GM21576 (cell line): Measurements from ENCODE around the gene PIP5K1C.

ENCODE experiments used
- ATAC-seq: cut with Tn5 transposase; IDR thresholded peaks from one replicate; pipeline ENCODE4 v1.9.1; 2021; ENCODE audit warnings: mild to moderate bottlenecking, moderate library complexity; ENCODE audit not compliant: unreplicated experiment

The PIP5K1C gene

GRCh38 chr19:3700242-3701032 lies at the start of gene PIP5K1C:
Gene PIP5K1C, minus strand, starts transcription at chr19:3700468. Its CDS starts 78 bp downstream, at chr19:3700390.
- ATAC-seq, result peak; percentile 83

DNA sequence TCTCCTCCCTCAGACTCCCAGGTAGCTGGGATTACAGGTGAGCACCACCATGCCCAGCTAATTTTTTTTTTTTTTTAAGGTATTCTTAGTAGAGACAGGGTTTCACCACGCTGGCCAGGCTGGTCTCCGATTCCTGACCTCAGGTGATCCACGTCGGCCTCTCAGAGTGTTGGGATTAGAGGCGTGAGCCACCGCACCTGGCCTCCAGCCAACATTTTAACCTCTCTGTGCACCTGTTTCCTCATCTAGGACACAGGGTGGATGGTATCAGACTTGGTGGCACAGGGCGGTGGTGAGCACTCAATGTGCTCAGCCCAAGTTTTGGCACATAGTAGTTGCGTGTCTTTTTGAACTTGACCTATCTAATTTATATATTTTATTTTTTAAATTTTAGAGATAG lies 48.7 kb upstream of the PIP5K1C start:
- ATAC-seq, result no peak

- no peak for ATAC-seq
Measured at GRCh38 chr19:3746371-3747056, 46.2 kb upstream of the PIP5K1C start.

GRCh38 chr19:3745363-3746045 lies 45.2 kb upstream of the PIP5K1C start:
- ATAC-seq, result no peak

GRCh38 chr19:3743486-3743885 lies 43.2 kb upstream of the PIP5K1C start:
- ATAC-seq, result no peak

DNA sequence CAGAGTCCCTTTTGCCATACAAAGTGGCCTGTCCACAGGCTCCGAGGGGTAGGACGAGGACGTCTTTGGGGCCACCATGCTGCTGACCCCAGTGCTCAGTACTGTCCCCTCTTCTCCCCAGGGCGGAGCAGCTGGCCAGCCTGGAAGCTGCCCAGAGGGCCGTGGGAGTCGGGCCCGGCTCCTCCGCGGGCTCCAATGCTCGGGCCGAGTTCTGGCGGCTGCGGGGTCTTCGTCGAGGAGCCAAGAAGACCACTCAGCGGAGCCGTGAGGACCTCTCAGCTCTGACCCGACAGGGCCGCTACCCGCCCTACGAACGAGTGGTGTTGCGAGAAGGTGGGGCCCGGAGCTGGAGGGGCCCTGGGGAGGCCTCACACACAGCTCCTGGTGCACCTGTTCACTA lies 40.2 kb upstream of the PIP5K1C start:
- ATAC-seq, result no peak

DNA sequence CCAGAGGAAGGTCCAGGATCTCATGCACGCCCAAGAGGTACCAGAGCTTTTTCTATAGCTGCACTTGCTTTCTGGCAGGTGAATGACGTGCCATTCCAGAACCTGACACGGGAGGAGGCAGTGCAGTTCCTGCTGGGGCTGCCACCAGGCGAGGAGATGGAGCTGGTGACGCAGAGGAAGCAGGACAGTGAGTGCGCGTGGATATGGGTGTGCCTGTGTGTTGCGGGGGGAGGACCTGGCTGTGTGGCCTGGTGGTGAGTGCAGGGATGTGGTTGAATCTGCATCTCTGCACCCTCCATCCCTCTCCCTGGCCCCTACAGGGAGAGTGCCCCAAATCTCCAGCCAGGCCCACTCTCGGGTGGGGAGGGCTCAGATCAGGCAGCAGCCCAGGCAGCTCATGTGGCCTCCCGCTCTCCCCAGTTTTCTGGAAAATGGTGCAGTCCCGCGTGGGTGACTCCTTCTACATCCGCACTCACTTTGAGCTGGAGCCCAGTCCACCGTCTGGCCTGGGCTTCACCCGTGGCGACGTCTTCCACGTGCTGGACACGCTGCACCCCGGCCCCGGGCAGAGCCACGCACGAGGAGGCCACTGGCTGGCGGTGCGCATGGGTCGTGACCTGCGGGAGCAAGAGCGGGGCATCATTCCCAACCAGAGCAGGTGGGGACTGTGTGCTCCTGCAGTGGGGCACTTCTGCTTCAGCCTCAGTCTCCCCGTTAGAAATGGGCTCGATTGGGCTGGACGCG lies 38.4 kb upstream of the PIP5K1C start:
- ATAC-seq, result no peak

- ATAC-seq, result no peak
Measured at GRCh38 chr19:3737487-3738205, 37.4 kb upstream of the PIP5K1C start.

GRCh38 chr19:3736106-3736724 lies 35.9 kb upstream of the PIP5K1C start:
- no peak for ATAC-seq

GRCh38 chr19:3734310-3734600 lies 34.0 kb upstream of the PIP5K1C start:
- ATAC-seq, result no peak

DNA sequence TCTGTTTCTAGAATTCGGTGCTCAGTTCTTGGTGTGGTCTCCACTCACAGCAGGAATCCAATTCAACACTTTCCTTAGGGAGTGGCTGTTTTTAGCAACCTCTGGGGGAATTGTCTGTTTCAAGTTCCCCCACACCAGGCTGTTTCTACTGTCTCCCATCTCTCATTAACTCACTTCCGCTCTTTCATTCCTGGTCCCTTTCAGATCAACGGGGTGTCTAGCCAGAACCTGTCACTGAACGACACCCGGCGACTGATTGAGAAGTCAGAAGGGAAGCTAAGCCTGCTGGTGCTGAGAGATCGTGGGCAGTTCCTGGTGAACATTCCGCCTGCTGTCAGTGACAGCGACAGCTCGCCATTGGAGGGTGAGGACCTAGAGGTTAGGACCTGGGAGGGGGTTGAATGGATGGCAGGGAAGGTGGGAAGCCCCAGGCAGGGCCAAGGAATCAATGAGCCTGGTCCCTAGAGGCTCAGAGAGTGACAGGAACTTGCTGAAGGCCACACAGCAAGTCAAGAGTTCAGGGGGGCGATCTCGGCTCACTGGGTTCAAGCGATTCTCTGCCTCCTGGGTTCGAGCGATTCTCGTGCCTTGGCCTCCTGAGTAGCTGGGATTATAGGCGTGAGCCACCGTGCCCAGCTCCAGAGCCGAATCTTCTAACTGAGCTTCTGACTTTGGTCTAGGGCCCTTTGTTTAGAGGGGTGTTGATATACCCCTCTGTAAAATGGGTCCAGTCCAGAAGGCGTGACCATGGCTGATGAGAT lies 33.5 kb upstream of the PIP5K1C start:
- no peak for ATAC-seq

- ATAC-seq, result no peak
Measured at GRCh38 chr19:3732108-3732507, 31.8 kb upstream of the PIP5K1C start.

GRCh38 chr19:3730457-3730958 lies 30.2 kb upstream of the PIP5K1C start:
- ATAC-seq, result no peak

DNA sequence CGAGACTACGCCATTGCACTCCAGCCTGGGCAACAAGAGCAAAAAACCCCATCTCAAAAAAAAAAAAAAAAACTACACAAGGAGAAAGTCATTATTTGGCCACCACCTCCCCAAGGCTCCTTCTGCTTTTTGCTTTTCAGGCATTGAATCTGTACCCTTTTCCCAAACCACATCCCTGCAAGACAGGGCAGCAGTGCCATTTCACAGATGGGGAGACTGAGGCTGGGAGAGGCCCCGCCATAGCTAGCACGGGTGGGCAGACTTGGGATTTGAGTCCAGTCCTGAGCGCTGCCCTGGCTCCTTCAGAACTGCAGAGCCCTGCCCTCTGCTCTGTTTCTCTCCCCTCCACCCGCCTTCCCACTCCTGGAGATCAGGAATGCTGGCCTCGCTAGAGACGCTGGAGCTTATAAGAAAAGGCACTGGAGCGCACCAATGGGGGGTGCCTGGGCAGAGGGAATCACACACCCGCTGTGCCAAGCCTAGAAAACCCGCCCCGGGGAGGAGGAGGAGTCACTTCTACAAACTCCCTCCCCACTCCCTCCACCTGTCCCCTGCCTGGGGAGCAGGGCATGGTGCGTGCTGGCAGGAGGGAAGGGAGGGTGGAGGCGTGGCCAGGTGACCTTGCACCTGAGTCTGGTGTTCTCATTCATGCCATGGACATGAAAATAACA lies 25.5 kb upstream of the PIP5K1C start:
- ATAC-seq, result no peak

DNA sequence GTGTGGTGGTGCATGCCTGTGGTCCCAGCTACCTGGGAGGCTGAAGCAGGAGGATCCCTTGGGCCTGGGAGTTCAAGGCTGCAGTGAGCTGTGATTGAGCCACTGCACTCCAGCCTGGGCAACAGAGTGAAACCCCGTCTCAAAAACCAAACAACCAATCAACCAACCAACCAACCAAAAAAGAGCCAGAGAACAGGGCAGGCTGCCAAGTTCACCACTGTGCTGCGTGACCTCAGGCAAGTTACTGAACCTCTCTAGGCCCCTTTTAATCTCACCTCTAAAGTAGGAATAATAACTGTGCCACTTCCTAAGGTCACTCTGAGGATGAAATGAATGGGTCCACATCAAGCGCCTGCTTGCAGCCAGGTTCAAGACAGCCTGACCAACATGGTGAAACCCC lies 24.9 kb upstream of the PIP5K1C start:
- no peak for ATAC-seq

GRCh38 chr19:3723883-3724282 lies 23.6 kb upstream of the PIP5K1C start:
- no peak for ATAC-seq

DNA sequence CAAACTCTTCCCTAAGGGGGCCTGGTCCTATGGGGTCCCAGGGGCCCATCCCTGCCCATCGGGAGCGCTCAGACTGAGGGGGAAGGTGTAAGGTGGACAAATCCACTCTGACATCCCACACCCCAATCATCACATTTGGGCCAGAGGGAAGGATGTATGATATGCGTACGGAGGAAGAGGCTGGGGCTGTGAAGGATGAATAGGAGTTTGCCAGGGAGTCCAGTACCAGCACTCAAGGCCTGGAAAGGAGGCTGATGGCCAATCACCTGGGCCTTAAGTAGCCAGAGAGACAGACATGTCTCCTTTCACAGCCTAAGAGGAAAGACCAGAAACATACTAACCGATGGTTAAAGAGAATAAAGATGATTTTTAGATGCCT lies 22.8 kb upstream of the PIP5K1C start:
- no peak for ATAC-seq

GRCh38 chr19:3722443-3723109 lies 22.3 kb upstream of the PIP5K1C start:
- no peak for ATAC-seq
